ENCODE data around the gene RABGGTA.
A peak's percentile ranks its signal among the peaks of the same experiment; 100 is the strongest.

RABGGTA gene

GRCh38 chr14:24271134-24271833, at the start of gene RABGGTA:
Gene RABGGTA, minus strand, starts transcription at chr14:24271597. Its CDS starts 482 bp downstream, at chr14:24271115.
- peak; percentile 92 to 96 for DNase-seq

GRCh38 chr14:24317141-24317928, 45.9 kb upstream of the RABGGTA start:
- DNase-seq = no peak

GRCh38 chr14:24316597-24316950, 45.2 kb upstream of the RABGGTA start:
- DNase-seq = no peak

GRCh38 chr14:24315807-24316596, 44.6 kb upstream of the RABGGTA start:
- DNase-seq = peak; percentile 19 to 47

- DNase-seq = no peak
These were observed 43.9 kb upstream of the RABGGTA start for GRCh38 chr14:24315243-24315806.

GRCh38 chr14:24314377-24315193, 43.2 kb upstream of the RABGGTA start:
- DNase-seq = no peak

- DNase-seq = no peak
These were observed 42.5 kb upstream of the RABGGTA start for GRCh38 chr14:24313913-24314312.

GRCh38 chr14:24312736-24313507, 41.5 kb upstream of the RABGGTA start:
- DNase-seq = no peak

GRCh38 chr14:24311837-24312615, 40.6 kb upstream of the RABGGTA start:
- no peak for DNase-seq

GRCh38 chr14:24310646-24311604, 39.5 kb upstream of the RABGGTA start, which contains the start of gene LTB4R:
Gene LTB4R, plus strand, starts transcription at chr14:24311502. Its CDS starts 4,150 bp downstream, at chr14:24315652.
- no peak for DNase-seq

GRCh38 chr14:24310265-24310645, 38.9 kb upstream of the RABGGTA start:
- DNase-seq = no peak

- no peak for DNase-seq
These were observed 38.3 kb upstream of the RABGGTA start, which contains the start of gene LTB4R2 for GRCh38 chr14:24309538-24310264. Gene LTB4R2, plus strand, starts transcription at chr14:24310140. Its CDS starts 525 bp downstream, at chr14:24310665.

- no peak for DNase-seq
These were observed 37.1 kb upstream of the RABGGTA start for GRCh38 chr14:24308342-24309124.

GRCh38 chr14:24307575-24308341, 36.4 kb upstream of the RABGGTA start, which contains the start of gene CIDEB:
Gene CIDEB, minus strand, starts transcription at chr14:24307977. Its CDS starts 119 bp downstream, at chr14:24307858.
- peak; percentile 34 to 58 for DNase-seq

GRCh38 chr14:24307156-24307574, 35.8 kb upstream of the RABGGTA start:
- no peak for DNase-seq

- no peak for DNase-seq
These were observed 32.6 kb upstream of the RABGGTA start for GRCh38 chr14:24304019-24304387.

Data from NCI-H524 (cell line).